Smooth muscle cell (in vitro differentiated cells): ENCODE results near the gene COL11A2. TPM values are rescaled to one million over a fixed set of nuclear protein-coding genes. Genes with fewer than 3 reads are reported as not detected.

Experiments
- DNase-seq: peaks from one replicate; lab custom pipeline; 2025; ENCODE audit not compliant: unreplicated experiment; lab: John Stamatoyannopoulos, UW
- H2AFZ ChIP-seq: fragments of 200-600 bp; sonication (generic); 2 replicates; pipeline ENCODE4 v1.6.0; 2016; ENCODE audit warnings: antibody characterized with exemption, low read depth, mild to moderate bottlenecking
- H3F3A ChIP-seq: fragments of 200-600 bp; sonication (generic); 2 replicates; pipeline ENCODE4 v1.6.0; 2017; ENCODE audit warnings: antibody characterized with exemption, low read depth
- H3K27ac ChIP-seq: fragments of 200-600 bp; sonication (generic); 2 replicates; pipeline ENCODE4 v1.5.1; 2016; ENCODE audit warnings: low read depth, mild to moderate bottlenecking
- H3K27me3 ChIP-seq: fragments of 200-600 bp; sonication (generic); 2 replicates; pipeline ENCODE4 v1.6.1; 2016; ENCODE audit warnings: low read depth, mild to moderate bottlenecking
- H3K36me3 ChIP-seq: fragments of 200-600 bp; sonication (generic); 2 replicates; pipeline ENCODE4 v1.5.1; 2016; ENCODE audit warnings: low read depth
- H3K4me1 ChIP-seq: fragments of 200-600 bp; sonication (generic); 2 replicates; pipeline ENCODE4 v1.5.1; 2016; ENCODE audit warnings: low read depth
- H3K4me2 ChIP-seq: fragments of 200-600 bp; sonication (generic); 2 replicates; pipeline ENCODE4 v1.6.0; 2016; ENCODE audit warnings: mild to moderate bottlenecking
- H3K4me3 ChIP-seq: fragments of 200-600 bp; sonication (generic); 2 replicates; pipeline ENCODE4 v1.5.1; 2016; ENCODE audit warnings: mild to moderate bottlenecking
- H3K79me2 ChIP-seq: fragments of 200-600 bp; sonication (generic); 2 replicates; pipeline ENCODE4 v1.6.0; 2016; ENCODE audit warnings: low read depth, mild to moderate bottlenecking
- H3K9ac ChIP-seq: fragments of 200-600 bp; sonication (generic); 2 replicates; pipeline ENCODE4 v1.6.0; 2016; ENCODE audit warnings: low read depth
- H3K9me3 ChIP-seq: fragments of 200-600 bp; sonication (generic); replicated peaks from 2 replicates; pipeline ENCODE4 v1.5.1; 2016; ENCODE audit warnings: low read depth
- H4K20me1 ChIP-seq: fragments of 200-600 bp; sonication (generic); 2 replicates; pipeline ENCODE4 v1.6.0; 2016; ENCODE audit warnings: low read depth
- WGBS: methylation state at CpG from one replicate; pipeline ENCODE4 v1.1.7; 2016; ENCODE audit warnings: low lambda C conversion rate; 5-methylcytosine and 5-hydroxymethylcytosine counted together
- polyA plus RNA-seq: library from polyadenylated mRNA; unstranded; fragments of >200 nt; fragmentation: Nextera tagmentation; extraction: Ambion mirVana; gene quantifications from 2 replicates; pipeline ENCODE4 v1.2.1, GENCODE V29; 2016
- total RNA-seq: library from RNA; depleted of rRNA; stranded (reverse); fragments of >200 nt; gene quantifications from 2 replicates; pipeline ENCODE4 v1.2.3, GENCODE V29; 2014
- TF ChIP-seq, protein P1 (sequence below): fragments of 200-600 bp; sonication (generic); IDR thresholded peaks from 2 replicates; pipeline ENCODE4 v1.5.1; 2017; ENCODE audit warnings: borderline replicate concordance, mild to moderate bottlenecking, antibody characterized with exemption; ENCODE audit not compliant: insufficient read depth, poor library complexity, severe bottlenecking

The COL11A2 gene
- total and polyA plus RNA-seq, 2 experiments from 2014 or later = 0.36 to 1.2 TPM

DNA sequence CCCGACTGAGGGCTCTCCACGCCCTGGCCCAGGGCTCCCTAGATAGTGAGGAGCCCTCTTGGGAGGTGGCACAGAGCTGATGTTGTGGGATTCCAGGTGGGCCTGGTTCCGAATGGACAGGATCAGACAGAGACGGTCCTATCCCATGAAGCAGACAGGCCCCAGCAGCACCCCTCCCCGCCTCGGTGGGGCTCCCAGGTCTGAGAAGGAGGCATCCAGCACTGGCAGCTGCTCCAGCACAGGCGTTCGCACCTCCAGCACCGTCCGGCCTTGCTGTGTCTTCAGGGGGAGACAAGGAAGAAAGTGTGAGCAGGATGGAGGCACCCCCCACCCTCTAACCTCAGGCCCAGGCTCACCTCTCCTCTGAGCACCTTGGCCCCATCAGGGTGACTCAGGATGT is 28.7 kb downstream of the COL11A2 start:
- no peaks in the 10 kb centered on the region for H3K79me2 ChIP-seq
- H3K4me2 ChIP-seq = no peak overlapping the region
- WGBS = 89% methylated on average over 10 of the region's 10 CpGs
- H3K27me3 ChIP-seq = no peaks in the 10 kb centered on the region
- H3K9ac ChIP-seq = no peak overlapping the region
- no peaks in the 10 kb centered on the region for H4K20me1 ChIP-seq
- no peaks in the 10 kb centered on the region for H3K9me3 ChIP-seq
- no peaks in the 10 kb centered on the region for H3K4me1 ChIP-seq
- H3K4me3 ChIP-seq = no peak overlapping the region
- H2AFZ ChIP-seq = no peak overlapping the region
- no peak overlapping the region for H3K27ac ChIP-seq
- H3F3A ChIP-seq = no peaks in the 10 kb centered on the region
- DNase-seq = no peak
- TF ChIP-seq, protein P1, sequence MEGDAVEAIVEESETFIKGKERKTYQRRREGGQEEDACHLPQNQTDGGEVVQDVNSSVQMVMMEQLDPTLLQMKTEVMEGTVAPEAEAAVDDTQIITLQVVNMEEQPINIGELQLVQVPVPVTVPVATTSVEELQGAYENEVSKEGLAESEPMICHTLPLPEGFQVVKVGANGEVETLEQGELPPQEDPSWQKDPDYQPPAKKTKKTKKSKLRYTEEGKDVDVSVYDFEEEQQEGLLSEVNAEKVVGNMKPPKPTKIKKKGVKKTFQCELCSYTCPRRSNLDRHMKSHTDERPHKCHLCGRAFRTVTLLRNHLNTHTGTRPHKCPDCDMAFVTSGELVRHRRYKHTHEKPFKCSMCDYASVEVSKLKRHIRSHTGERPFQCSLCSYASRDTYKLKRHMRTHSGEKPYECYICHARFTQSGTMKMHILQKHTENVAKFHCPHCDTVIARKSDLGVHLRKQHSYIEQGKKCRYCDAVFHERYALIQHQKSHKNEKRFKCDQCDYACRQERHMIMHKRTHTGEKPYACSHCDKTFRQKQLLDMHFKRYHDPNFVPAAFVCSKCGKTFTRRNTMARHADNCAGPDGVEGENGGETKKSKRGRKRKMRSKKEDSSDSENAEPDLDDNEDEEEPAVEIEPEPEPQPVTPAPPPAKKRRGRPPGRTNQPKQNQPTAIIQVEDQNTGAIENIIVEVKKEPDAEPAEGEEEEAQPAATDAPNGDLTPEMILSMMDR = no peak
- no peaks in the 10 kb centered on the region for H3K36me3 ChIP-seq

DNA sequence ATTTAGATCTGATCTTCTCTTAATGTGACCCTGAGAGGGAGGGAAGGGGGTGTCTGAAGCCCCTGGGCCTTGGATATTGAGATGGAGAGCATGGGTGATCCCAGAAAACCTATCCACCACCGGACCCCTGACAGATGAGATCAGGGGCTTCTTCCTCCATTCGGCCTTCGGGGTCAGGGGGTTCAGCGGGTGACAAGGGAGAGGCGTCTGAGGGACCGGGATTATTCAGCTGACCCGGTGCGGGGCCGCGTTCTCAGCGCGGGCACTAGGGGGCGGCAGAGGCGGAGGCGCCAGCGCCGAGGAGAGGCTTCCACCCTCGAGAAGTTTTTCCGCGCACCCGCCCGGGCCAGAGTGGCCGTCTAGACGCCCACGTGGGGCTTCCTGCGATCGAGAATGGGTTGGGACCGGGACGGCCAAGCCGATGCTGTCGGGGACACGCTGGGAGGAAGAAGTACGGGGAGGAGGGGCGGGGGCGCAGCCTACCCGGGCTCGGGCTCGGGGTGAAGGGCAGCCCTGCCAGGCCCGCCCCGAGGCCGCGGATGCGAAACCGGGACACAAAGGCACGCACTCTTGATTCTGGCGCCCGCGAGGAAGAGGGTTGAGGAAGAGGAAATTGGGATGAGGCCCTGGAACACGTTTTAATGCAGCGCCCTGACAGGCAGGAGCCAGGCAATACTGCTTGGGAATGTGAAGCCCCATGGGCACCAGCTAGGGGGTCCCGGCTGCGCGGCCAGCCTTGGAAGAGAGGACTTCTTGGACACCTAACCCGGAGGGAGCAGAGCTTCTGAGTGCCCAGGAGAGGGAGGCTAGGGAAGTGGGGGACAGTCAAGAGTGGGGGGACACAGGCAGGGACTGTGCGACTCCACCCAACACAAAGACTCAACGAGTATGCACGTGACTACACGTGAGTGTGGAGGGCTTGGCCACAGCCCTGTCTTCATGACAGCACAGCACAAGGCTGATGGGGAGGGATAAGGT is 30.6 kb downstream of the COL11A2 start:
- no peaks in the 10 kb centered on the region for H3F3A ChIP-seq
- TF ChIP-seq, protein P1 = peak; percentile 93
- no peaks in the 10 kb centered on the region for H3K4me1 ChIP-seq
- H3K4me2 ChIP-seq = peak overlapping the region; percentile 82
- peak overlapping the region; percentile 27 for H3K27ac ChIP-seq
- no peaks in the 10 kb centered on the region for H3K27me3 ChIP-seq
- no peaks in the 10 kb centered on the region for H3K79me2 ChIP-seq
- H3K36me3 ChIP-seq = no peaks in the 10 kb centered on the region
- H4K20me1 ChIP-seq = no peaks in the 10 kb centered on the region
- WGBS = 20% methylated on average over 35 of the region's 58 CpGs
- H3K9ac ChIP-seq = no peak overlapping the region
- H2AFZ ChIP-seq = peak overlapping the region; percentile 45
- H3K9me3 ChIP-seq = no peaks in the 10 kb centered on the region
- peak overlapping the region; percentile 48 for H3K4me3 ChIP-seq
- DNase-seq = peak; percentile 60

DNA sequence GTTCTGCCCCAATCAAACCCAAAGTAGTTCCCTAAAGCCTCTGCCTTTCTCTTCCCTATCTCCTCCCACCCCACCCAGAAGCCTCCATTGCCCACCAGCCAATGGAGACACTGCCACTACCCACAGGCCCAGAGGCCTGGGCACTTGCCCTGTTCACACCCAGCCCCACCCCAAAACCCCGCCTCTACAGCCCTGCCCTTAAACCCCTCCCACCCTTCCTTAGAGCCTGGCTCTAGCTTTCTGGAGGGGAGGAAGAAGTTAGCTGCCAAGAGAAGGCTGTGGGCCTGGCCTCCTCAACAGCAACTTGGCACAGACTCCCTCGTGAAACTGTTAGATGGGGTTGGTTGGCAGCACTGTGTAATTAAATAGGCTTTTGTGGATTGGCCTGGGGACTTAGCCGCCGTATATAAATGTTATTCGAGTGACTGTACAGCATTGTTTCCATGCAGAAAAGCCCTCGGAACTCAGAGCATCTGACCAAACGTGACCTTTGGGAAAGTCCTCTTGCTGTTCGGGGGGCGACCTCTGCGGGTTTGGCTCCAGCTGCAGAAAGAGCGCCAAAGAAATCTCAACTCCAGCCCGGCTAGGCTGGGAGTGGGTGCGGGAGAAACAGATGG is 31.4 kb downstream of the COL11A2 start:
- TF ChIP-seq, protein P1 = no peak
- Histone ChIP-seq H3K9ac (no peak overlapping the region), H3F3A (no peaks in the 10 kb centered on the region), H3K4me3 (peak overlapping the region; percentile 48), H3K4me1 (no peaks in the 10 kb centered on the region), H3K4me2 (peak overlapping the region; percentile 82), H3K79me2 (no peaks in the 10 kb centered on the region), H3K9me3 (no peaks in the 10 kb centered on the region), H3K36me3 (no peaks in the 10 kb centered on the region), H3K27me3 (no peaks in the 10 kb centered on the region), H3K27ac (peak overlapping the region; percentile 27), H4K20me1 (no peaks in the 10 kb centered on the region), H2AFZ (no peak overlapping the region)
- no peak for DNase-seq
- 35% methylated on average over 13 of the region's 13 CpGs for WGBS
